CD14-positive monocyte (primary cell): ENCODE results near the gene TTC16. TPM values are rescaled to one million over a fixed set of nuclear protein-coding genes. Genes with fewer than 3 reads are reported as not detected.
A peak's percentile ranks its signal among the peaks of the same experiment; 100 is the strongest.

Experiments
- DNase-seq, 3 donors: peaks; one replicate each; pipeline ENCODE4 v3.0.0-alpha.2; 2011 to 2022
- H2AFZ ChIP-seq: 2 replicates; pipeline ENCODE4 v1.6.0; 2012; ENCODE audit warnings: mild to moderate bottlenecking, low read depth, low read length, inconsistent platforms; ENCODE audit not compliant: insufficient read depth, poor library complexity, severe bottlenecking
- H3K27ac ChIP-seq, 2 donors: 1 replicate in 1 of 2; 2 replicates in 1 of 2; pipeline ENCODE4 v1.5.1; 2012 to 2013; ENCODE audit warnings: low read length in 2 of 2, control low read depth in 1 of 2, inconsistent platforms in 1 of 2, low read depth in 1 of 2, mild to moderate bottlenecking in 1 of 2
- H3K27me3 ChIP-seq, 2 donors: one replicate each; pipeline versions ENCODE4 v1.6.0 to v1.6.1; 2011 to 2013; ENCODE audit warnings: low read length in 2 of 2; ENCODE audit not compliant: control insufficient read depth in 2 of 2, insufficient read depth in 2 of 2
- H3K36me3 ChIP-seq, 2 donors: replicated peaks in 1 of 2; 1 replicate in 1 of 2; 2 replicates in 1 of 2; pipeline versions ENCODE4 v1.5.1 to v1.6.1; 2012 to 2013; ENCODE audit warnings: low read length in 2 of 2, control low read depth in 1 of 2, inconsistent platforms in 1 of 2, mild to moderate bottlenecking in 1 of 2; ENCODE audit not compliant: insufficient read depth in 2 of 2, control insufficient read depth in 1 of 2
- H3K4me1 ChIP-seq, 2 donors: 1 replicate in 1 of 2; 2 replicates in 1 of 2; pipeline versions ENCODE4 v1.5.1 to v1.6.1; 2012 to 2013; ENCODE audit warnings: low read length in 2 of 2, control low read depth in 1 of 2, inconsistent platforms in 1 of 2, mild to moderate bottlenecking in 1 of 2, moderate library complexity in 1 of 2; ENCODE audit not compliant: insufficient read depth in 2 of 2, control insufficient read depth in 1 of 2
- H3K4me2 ChIP-seq: replicated peaks from 2 replicates; pipeline ENCODE3; 2012; ENCODE audit warnings: low read length, moderate library complexity, mild to moderate bottlenecking; ENCODE audit not compliant: poor library complexity, severe bottlenecking; ENCODE audit errors: extremely low read depth
- H3K4me3 ChIP-seq, 3 experiments: fragments of 200-600 bp in 1 of 3; sonication (generic) in 1 of 3; replicated peaks in 1 of 3; 1 replicate in 2 of 3; 2 replicates in 1 of 3; pipeline ENCODE4 v1.5.1; 2011 to 2013; ENCODE audit warnings: low read length in 3 of 3, mild to moderate bottlenecking in 3 of 3, control low read depth in 2 of 3, low read depth in 2 of 3, inconsistent platforms in 1 of 3, moderate library complexity in 1 of 3
- H3K79me2 ChIP-seq: 2 replicates; pipeline ENCODE4 v1.6.0; 2012; ENCODE audit warnings: mild to moderate bottlenecking, control low read depth, inconsistent platforms, low read length, moderate library complexity; ENCODE audit not compliant: insufficient read depth
- H3K9ac ChIP-seq: 2 replicates; pipeline ENCODE4 v1.6.0; 2017; ENCODE audit warnings: low read length, mild to moderate bottlenecking; ENCODE audit not compliant: insufficient read depth, poor library complexity, severe bottlenecking
- H3K9me3 ChIP-seq, 2 donors: replicated peaks in 1 of 2; 1 replicate in 1 of 2; 2 replicates in 1 of 2; pipeline versions ENCODE4 v1.5.1 to v1.6.1; 2012 to 2013; ENCODE audit warnings: low read length in 2 of 2, control low read depth in 1 of 2; ENCODE audit not compliant: control insufficient read depth in 1 of 2, insufficient read depth in 1 of 2
- H4K20me1 ChIP-seq: 2 replicates; pipeline ENCODE4 v1.6.0; 2012; ENCODE audit warnings: mild to moderate bottlenecking, low read length, control low read depth, moderate library complexity; ENCODE audit not compliant: insufficient read depth
- H3K27ac Mint-ChIP-seq, 7 donors: one replicate each; pipeline ENCODE4 v1.8.0; 2020; ENCODE audit warnings: mild to moderate bottlenecking in 7 of 7, mixed read lengths in 7 of 7, moderate library complexity in 6 of 7, inconsistent platforms in 2 of 7
- H3K27me3 Mint-ChIP-seq, 3 donors: one replicate each; pipeline ENCODE4 v1.8.0; 2021 to 2022; ENCODE audit warnings: low read depth in 3 of 3, mild to moderate bottlenecking in 3 of 3, mixed read lengths in 3 of 3, moderate library complexity in 3 of 3, inconsistent platforms in 1 of 3
- H3K36me3 Mint-ChIP-seq, 2 donors: one replicate each; pipeline ENCODE4 v1.8.0; 2020; ENCODE audit warnings: mixed read lengths in 2 of 2, inconsistent platforms in 1 of 2, mild to moderate bottlenecking in 1 of 2
- H3K4me1 Mint-ChIP-seq: one replicate; pipeline ENCODE4 v1.8.0; 2020; ENCODE audit warnings: mild to moderate bottlenecking, mixed read lengths
- H3K4me3 Mint-ChIP-seq, 2 donors: one replicate each; pipeline ENCODE4 v1.8.0; 2020; ENCODE audit warnings: mild to moderate bottlenecking in 2 of 2, mixed read lengths in 2 of 2, moderate library complexity in 1 of 2
- H3K9me3 Mint-ChIP-seq, 7 donors: one replicate each; pipeline ENCODE4 v1.8.0; 2020 to 2022; ENCODE audit warnings: mixed read lengths in 7 of 7, mild to moderate bottlenecking in 6 of 7, moderate library complexity in 6 of 7, inconsistent platforms in 2 of 7
- WGBS: methylation state at CpG from one replicate; pipeline ENCODE4 v1.1.5; 2013; ENCODE audit warnings: missing lambda C conversion rate; ENCODE audit not compliant: insufficient coverage; 5-methylcytosine and 5-hydroxymethylcytosine counted together
- intact Hi-C, 2 donors: fragments of 100-400 bp; cut with micrococcal nuclease; formaldehyde crosslinking; loops; one replicate each; pipeline versions ENCODE4 v1.15.0 to v1.15.1; 2023
- polyA plus RNA-seq, 3 donors: library from polyadenylated mRNA; depleted of rRNA in 1 of 3; unstranded in 2 of 3; stranded (reverse) in 1 of 3; fragments of 300-500 nt in 2 of 3; fragments of >200 nt in 1 of 3; fragmentation: Illumina TruSeq in 2 of 3; gene quantifications; 1 replicate in 2 of 3; 2 replicates in 1 of 3; pipeline ENCODE4 v1.2.3, GENCODE V29; 2012 to 2021
- TF ChIP-seq, protein P1 (sequence below): fragments of 200-600 bp; IDR thresholded peaks from one replicate; pipeline ENCODE4 v1.8.0; 2022; ENCODE audit warnings: antibody characterized with exemption, mild to moderate bottlenecking

TTC16 gene
- polyA plus RNA-seq, 3 donors = 0.04 TPM; not detected in 2

DNA sequence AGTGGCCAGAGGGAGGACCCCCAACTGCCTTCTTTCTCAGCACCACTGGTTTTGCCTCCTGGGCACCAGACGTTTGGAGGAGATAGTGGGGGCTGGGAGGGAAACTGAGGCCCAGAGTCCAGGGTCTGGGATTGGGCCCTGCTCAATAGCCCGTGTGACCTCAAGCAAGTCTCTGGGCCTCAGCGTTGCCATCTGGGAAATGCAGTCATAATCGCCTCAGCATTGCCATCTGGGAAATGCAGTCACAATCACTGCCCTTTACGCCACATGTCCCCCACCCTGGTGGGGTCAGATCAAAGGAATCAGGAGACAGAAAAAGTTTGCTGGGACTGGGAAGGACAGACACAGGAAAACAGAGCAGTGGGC lies 61.0 kb downstream of the TTC16 start:
- DNase-seq = no peak
- H3K27ac ChIP-seq = peak overlapping the region; percentile 68 to 98
- peak overlapping the region; percentile 93 to 99 (median 98) for H3K27ac Mint-ChIP-seq
- peaks cover 0 to 6% (median 0%) of the 10 kb centered on the region in 7 donors for H3K9me3 Mint-ChIP-seq
- H2AFZ ChIP-seq = no peak overlapping the region
- H3K4me1 Mint-ChIP-seq = peaks cover 73% of the 10 kb centered on the region
- TF ChIP-seq, protein P1, sequence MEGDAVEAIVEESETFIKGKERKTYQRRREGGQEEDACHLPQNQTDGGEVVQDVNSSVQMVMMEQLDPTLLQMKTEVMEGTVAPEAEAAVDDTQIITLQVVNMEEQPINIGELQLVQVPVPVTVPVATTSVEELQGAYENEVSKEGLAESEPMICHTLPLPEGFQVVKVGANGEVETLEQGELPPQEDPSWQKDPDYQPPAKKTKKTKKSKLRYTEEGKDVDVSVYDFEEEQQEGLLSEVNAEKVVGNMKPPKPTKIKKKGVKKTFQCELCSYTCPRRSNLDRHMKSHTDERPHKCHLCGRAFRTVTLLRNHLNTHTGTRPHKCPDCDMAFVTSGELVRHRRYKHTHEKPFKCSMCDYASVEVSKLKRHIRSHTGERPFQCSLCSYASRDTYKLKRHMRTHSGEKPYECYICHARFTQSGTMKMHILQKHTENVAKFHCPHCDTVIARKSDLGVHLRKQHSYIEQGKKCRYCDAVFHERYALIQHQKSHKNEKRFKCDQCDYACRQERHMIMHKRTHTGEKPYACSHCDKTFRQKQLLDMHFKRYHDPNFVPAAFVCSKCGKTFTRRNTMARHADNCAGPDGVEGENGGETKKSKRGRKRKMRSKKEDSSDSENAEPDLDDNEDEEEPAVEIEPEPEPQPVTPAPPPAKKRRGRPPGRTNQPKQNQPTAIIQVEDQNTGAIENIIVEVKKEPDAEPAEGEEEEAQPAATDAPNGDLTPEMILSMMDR = no peak
- H3K9me3 ChIP-seq = no peaks in the 10 kb centered on the region
- peak overlapping the region; percentile 74 to 98 (median 91) for H3K4me3 ChIP-seq
- peak overlapping the region; percentile 90 for H3K9ac ChIP-seq
- H3K27me3 Mint-ChIP-seq = peaks cover 0 to 7% (median 2%) of the 10 kb centered on the region in 3 donors
- H3K27me3 ChIP-seq = no peaks in the 10 kb centered on the region
- peaks cover 57% of the 10 kb centered on the region for H4K20me1 ChIP-seq
- intact Hi-C loops = loop anchor here in 1 of 2 donors (1.0 to 5.0 kb wide), 2 partner anchors 8 to 140 kb away; partner anchors contain the start of gene ST6GALNAC4
- peaks cover 75 to 87% of the 10 kb centered on the region in 2 donors for H3K4me1 ChIP-seq
- peak overlapping the region; percentile 99 to 100 for H3K4me3 Mint-ChIP-seq
- 0% methylated on average over 3 of the region's 5 CpGs for WGBS
- peak overlapping the region; percentile 89 for H3K4me2 ChIP-seq
- peaks cover 95% of the 10 kb centered on the region for H3K79me2 ChIP-seq
- H3K36me3 ChIP-seq = peaks cover 22 to 33% of the 10 kb centered on the region in 2 donors
- peaks cover 24 to 44% of the 10 kb centered on the region in 2 donors for H3K36me3 Mint-ChIP-seq

DNA sequence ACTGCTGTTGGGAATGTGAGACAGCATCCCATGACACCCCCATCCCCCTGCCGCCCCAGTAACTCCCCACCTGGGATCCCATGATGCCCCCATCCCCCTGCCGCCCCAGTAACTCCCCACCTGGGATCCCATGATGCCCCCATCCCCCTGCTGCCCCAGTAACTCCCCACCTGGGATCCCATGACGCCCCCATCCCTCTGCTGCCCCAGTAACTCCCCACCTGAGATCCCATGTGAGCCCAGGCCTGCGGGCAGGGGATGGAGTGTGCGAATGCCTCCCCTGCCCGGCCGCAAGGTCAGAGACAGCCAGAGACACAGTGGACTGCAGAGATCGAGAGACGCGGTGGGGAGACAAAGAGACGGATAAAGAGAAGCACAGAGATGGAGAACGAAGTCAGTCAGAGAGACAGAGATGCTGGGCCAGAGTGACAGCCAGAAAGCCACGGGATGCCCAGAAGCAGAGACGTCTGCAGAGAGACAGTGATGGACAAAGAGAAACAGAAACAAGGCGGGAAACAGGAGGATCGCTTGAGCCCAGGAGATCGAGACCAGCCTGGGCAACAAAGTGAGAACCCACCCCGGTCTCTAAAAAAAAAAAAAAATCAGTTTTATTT lies 61.6 kb downstream of the TTC16 start:
- H3K27ac ChIP-seq = peak overlapping the region; percentile 96 to 98
- DNase-seq = no peak
- peak overlapping the region; percentile 74 to 98 (median 91) for H3K4me3 ChIP-seq
- peaks cover 51% of the 10 kb centered on the region for H4K20me1 ChIP-seq
- Mint-ChIP-seq H3K9me3 (peaks cover 0 to 6% (median 0%) of the 10 kb centered on the region in 7 donors), H3K4me1 (peaks cover 73% of the 10 kb centered on the region), H3K36me3 (peaks cover 22 to 39% of the 10 kb centered on the region in 2 donors), H3K27me3 (peaks cover 0 to 7% (median 2%) of the 10 kb centered on the region in 3 donors), H3K4me3 (peak overlapping the region; percentile 99 to 100), H3K27ac (peak overlapping the region; percentile 93 to 99 (median 98))
- peaks cover 91% of the 10 kb centered on the region for H3K79me2 ChIP-seq
- H3K36me3 ChIP-seq = peaks cover 20 to 28% of the 10 kb centered on the region in 2 donors
- H3K9me3 ChIP-seq = no peaks in the 10 kb centered on the region
- no peaks in the 10 kb centered on the region for H3K27me3 ChIP-seq
- peaks cover 79 to 87% of the 10 kb centered on the region in 2 donors for H3K4me1 ChIP-seq
- intact Hi-C loops = loop anchor here in 1 of 2 donors (5.0 kb wide), 1 partner anchor 140 kb away; the partner anchor contains the start of gene ST6GALNAC4
- H2AFZ ChIP-seq = no peak overlapping the region
- 6% methylated on average over 11 of the region's 18 CpGs for WGBS
- TF ChIP-seq, protein P1 = no peak
- H3K4me2 ChIP-seq = peak overlapping the region; percentile 89
- peak overlapping the region; percentile 90 for H3K9ac ChIP-seq
